HG02642 (cell line): Measurements from ENCODE around the gene DAGLB.
A peak's percentile ranks its signal among the peaks of the same experiment; 100 is the strongest.

Experiments used
- ATAC-seq: cut with Tn5 transposase; IDR thresholded peaks from one replicate; pipeline ENCODE4 v1.9.1; 2021; ENCODE audit warnings: mild to moderate bottlenecking; ENCODE audit not compliant: unreplicated experiment, poor library complexity

Gene DAGLB, protein sequence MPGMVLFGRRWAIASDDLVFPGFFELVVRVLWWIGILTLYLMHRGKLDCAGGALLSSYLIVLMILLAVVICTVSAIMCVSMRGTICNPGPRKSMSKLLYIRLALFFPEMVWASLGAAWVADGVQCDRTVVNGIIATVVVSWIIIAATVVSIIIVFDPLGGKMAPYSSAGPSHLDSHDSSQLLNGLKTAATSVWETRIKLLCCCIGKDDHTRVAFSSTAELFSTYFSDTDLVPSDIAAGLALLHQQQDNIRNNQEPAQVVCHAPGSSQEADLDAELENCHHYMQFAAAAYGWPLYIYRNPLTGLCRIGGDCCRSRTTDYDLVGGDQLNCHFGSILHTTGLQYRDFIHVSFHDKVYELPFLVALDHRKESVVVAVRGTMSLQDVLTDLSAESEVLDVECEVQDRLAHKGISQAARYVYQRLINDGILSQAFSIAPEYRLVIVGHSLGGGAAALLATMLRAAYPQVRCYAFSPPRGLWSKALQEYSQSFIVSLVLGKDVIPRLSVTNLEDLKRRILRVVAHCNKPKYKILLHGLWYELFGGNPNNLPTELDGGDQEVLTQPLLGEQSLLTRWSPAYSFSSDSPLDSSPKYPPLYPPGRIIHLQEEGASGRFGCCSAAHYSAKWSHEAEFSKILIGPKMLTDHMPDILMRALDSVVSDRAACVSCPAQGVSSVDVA

DNA sequence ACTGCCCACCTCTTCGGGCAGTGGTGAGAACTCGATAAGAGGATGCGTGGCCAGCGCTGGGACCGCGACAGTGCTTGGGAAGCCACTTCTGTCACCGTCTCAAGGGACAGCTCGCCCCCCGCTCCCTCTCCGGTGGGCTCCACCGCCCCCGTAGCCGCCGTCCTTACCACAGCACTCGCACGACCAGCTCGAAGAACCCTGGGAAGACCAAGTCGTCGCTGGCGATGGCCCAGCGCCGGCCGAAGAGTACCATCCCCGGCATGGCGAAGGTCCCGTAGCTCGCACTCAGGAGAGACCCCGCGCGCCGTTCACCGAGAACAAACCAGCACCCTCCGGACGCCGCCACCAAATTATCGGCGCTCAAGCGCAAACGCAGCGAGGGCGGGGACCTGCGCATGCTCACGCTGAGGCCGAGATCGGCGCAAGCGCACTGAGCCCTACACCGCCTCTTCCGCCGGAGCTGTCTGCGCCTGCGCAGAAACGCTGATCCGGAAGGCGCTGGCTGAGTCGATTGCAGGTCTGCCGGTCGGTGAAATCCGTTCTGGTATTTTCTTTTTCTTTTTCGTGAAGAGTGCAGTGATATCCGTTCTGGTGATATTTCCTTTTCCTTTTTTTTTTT is at the start of gene DAGLB:
Gene DAGLB, minus strand, starts transcription at position 374 of the 619 bp plus-strand sequence. Its CDS starts 112 bp downstream, at position 262.
- peak; percentile 87 for ATAC-seq

DNA sequence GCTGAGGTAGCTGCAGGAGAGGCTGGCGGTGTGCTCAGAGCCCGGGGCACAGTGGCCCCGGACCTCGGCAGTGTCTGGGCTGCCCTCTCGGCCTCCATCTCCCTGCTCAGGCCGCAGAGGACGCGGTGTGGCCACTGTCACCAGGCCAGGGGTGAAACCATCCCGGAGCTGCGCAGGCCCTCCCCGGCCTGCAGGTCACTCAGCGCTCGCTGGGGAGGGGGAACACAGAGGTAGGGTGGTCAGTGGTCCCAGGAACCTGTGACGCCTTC is 49.8 kb upstream of the DAGLB start:
- no peak for ATAC-seq

DNA sequence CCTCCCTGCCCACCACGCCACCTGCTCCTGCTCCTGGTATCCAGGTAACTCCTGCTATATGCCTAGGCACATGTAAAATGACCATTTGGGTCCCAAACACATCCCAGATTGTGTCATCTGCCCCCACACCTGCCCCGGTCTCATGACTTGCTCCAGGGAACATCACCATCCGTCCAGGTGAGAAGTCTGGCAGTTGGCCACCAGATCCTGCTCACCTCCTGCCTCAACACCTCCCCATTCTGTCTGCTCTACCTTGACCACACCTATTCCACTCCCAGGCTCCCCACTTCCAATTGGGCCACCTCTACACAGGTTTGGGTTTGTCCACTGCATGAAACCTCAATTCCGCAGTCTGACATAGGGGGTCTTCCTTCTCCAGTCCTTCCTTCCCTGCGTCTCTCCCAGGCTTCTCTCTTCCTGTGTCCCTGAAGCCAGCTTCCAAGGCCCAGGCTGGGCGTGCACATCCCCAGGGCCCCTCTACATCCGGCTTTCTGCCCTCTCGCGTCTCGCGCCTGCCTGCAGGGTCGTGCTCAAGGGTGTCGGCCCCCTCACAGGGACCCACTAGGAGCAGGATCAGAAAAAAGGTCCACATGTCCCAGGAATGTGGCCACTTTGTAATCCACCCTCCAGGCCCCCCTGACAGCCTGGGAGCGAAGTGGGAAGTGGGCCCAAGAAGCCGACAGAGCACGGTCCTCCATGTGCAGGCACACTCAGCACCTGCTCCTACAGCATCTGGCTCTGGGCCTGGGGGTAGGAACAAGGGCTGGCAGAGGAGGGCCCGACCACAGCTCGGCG is 49.3 kb upstream of the DAGLB start:
- ATAC-seq: no peak

DNA sequence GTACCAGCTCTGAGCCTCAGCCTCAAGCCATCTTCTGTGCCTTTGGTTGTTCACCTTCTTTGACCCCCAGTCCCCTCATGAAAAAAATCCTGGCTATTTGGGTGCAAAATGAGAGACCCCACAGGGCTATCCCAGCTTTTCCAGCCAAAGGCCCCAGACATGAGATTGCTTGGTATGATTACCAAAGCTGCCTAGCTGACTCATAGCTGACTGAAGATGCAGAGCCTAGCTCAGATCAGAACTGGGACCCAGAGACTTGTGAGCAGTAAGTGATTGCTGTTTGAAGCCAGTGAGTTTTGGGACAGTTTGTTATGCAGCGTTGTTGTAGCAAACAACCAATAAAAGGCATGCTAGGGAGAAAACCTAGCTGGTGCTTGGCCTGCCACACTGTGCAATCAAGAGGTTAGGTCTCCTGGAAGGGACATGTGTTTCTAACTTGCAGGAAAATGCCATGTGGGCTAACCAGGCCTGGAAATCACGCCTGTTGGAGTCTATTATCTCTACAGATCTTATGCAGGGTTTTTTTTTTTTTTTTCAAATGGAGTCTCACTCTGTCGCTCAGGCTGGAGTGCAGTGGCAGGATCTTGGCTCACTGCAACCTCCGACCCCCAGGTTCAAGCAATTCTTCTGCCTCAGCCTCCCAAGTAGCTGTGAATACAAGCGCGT is 48.0 kb upstream of the DAGLB start:
- no peak for ATAC-seq

DNA sequence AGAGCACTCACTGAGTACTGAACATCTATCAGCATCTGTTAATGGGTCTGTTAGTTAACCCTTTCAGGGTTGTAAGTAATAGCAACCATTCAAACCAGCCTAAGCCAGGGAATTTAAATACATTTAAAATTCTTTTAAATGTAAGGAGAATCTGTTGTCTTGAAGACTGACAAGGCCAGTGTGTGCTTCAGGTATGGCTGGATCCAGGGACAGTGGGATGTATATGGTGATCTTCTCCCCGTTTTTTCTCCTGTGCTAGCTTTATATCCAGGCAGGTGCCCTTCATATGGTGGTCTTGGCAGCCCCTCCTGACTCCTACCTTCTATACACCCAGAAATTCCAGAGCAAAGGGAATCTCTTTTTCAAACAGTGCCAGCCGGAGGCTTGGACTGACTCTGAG is 46.6 kb upstream of the DAGLB start:
- ATAC-seq: no peak

DNA sequence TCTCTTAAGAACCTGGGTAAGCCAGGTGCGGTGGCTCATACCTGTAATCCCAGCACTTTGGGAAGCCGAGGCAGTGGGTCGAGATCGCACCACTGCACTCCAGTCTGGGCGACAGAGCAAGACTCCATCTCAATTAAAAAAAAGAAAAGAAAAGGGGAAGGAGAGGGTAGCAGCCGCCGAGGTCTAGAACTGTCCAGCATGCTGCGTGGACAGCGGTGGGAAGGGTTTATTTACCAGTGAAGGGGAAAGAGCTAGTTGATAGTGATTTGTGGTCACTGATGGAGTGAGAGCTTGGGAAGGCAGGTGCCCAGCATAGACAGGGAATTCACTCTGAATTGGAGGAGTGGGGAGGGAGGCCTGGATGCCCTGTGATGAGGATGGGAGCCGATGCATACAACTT is 43.4 kb upstream of the DAGLB start:
- no peak for ATAC-seq

DNA sequence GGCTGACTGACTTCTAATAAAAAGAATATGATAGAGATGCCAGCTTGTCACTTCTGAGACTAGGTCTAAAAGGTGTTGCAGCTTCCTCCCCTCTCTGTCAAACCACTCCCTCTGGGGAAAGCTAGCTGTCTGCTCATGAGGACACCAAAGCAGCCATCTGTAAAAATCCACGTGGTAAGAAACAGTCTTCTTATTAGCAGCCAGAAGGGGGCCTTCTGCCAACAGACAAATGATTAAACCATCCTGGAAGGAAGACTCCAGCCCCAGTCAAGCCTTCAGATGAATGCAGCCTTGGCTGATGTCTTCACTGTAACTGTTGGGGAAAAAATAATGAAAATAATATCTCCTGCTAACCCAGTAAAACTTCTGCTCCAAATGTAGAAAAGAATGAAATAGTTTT is 41.9 kb upstream of the DAGLB start:
- ATAC-seq: no peak

DNA sequence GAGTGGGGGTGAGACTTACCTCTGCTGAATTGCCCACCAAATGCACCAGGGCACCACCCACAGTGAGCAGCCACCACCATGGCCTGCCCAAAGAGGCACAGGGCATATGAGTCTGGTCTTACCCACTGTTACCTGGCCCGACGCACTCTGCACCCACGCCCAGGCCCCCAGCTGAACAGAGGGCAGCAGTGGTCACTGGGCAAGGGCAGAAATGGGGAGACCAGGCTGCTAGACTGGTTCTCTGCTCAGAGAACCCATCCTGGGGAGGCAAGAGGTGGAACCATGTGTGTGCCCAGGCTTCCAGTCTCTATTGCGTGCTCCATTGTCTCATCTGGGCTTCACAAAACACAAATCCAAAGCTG is 39.4 kb upstream of the DAGLB start:
- no peak for ATAC-seq

DNA sequence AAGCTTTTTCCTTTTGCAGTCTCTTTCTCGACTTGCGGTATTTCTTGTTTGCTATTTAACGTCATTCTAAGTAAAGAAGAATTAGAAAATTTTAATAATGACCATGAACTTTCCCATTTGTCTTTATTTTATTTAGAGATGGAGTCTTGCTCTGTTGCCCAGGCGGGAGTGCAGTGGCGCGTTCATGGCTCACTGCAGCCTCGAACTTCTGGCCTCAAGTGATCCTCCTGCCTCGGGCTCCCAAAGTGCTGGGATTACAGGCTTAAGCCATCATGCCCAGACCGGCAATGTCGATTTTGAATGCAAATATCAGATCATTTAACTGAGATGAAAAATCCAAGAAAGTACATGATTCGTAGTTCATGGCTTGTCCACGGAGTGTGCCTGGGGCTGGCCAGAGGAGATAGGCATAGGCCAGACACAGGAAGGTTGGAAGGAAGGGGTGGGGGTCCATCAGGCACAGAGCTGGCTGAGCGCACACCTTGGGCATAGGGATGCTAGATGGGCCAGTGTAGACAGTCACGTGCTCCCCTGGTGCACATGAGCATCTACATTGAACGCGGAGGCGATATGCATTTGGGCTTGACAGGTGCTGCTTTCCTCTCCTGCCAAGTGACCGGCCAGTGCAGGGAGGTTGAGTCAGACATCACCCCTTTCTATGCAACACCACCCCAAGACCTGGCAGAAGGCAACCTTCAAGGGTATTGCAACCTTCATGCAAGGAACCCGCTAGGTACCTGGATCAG is 38.9 kb upstream of the DAGLB start:
- no peak for ATAC-seq

DNA sequence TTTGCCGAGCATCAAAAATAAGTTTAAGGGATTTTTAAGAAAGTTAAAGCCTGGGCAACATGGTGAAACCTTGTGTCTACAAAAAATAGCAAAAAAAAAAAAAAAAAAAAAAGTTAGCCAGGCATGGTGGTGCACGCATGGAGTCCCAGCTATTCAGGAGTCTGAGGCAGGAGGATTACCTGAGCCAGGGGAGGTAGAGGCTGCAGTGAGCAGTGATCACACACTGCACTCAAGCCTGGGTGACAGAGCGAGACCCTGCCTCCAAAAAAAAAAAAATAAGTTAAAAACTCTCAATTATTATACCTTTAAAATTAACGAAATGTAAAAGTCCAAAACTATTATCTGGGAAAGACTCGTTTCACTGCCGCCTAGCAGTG is 35.0 kb upstream of the DAGLB start:
- no peak for ATAC-seq

DNA sequence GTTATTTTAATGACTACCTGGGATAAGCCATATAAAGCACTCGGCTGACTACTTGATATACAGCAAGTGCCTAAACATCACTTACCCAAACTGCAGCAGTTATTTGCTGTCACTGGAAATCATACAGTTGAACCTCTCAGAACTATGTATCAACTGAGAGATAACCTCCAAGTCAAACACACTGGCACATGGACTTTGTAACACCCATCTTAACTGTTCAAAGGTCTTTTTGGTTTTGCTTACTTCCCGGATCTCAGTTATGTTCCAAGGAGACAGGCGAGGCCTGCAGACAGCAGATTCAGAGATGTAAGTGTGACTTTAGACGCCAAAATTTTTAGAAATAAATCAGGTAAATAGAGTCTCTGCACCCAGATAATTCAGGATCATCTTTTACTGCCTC is 34.6 kb upstream of the DAGLB start:
- ATAC-seq: no peak

DNA sequence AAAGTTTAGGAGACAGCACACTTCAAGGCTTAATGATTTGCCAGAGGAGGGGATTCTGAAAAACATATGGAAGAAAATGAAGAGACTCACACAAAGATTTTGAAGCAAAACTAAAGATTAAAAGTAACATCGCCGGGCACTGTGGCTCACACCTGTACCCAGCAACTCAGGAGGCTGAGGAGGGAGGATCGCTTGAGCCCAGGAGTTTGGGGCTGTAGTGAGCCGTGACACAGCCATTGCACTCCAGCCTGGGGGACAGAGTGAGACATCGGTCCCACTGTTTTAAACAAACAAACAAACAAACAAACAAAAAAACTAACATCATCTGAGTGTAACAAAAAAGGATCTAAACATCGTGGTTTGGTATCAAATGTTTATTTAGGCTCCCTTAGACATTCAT is 33.7 kb upstream of the DAGLB start:
- no peak for ATAC-seq

DNA sequence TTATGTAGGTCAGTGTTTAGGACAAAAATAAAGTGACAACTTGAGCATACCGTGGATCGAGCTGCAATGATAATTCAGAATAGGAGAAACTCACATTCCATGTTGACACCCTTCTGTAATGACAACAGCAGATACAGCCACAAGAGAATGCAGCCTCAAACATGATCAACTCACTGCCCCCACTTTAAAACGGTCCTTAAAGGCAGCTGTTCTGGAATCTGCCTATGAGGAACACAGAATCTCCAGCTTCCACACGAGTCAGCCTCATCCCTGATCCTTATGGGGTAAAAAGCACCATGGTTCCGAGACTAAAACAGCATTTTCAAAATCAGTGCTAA is 32.5 kb upstream of the DAGLB start:
- no peak for ATAC-seq

DNA sequence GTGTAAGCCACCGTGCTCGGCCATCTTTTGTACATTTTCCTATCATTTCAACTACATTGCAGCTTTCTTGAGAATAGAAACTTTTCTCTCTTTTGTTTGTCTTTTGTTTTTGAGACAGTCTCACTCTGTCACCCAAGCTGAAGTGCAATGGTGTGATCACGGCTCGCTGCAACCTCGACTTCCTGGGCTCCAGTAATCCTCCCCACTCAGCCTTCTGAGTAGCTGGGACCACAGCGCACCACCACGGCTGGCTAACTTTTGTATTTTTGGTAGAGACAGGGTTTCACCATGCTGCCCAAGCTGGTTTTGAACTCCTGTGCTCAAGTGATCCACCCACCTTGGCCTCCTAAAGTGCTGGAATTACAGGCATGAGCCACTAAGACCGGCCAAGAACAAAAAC is 31.3 kb upstream of the DAGLB start:
- no peak for ATAC-seq

DNA sequence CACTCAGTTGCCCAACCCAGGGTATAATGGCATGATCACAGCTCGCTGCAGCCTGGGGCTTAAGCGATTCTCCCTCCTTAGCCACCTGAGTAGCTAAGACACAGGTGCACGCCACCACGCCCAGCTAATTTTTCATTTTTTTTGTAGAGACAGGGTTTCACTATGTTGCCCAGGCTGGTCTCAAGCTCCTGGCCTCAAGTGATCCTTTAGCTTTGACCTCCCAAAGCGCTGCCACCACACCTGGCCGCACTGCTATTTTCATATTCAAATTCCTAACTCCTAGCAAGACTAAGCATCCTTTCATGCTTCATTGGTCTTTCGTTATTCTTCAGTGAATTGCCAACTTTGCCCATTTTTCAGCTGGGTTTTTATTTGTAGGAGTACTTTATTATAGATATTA is 30.4 kb upstream of the DAGLB start:
- ATAC-seq: no peak

DNA sequence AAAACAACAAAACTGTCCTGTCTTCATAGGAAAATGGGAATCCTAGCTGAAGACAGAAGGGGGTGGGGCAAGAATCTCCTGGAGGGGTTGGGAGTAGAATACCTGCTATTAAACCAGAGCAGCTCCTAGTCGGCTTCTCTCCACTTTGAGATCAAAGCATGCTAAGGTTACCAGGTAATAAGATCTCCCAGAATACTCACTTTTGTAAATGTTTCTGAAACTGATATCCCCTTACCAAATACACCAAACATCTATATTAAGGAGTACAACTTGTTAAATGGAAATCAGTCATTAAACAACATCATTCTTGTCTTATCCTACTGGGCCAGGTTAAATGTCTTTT is 29.5 kb upstream of the DAGLB start:
- ATAC-seq: no peak

DNA sequence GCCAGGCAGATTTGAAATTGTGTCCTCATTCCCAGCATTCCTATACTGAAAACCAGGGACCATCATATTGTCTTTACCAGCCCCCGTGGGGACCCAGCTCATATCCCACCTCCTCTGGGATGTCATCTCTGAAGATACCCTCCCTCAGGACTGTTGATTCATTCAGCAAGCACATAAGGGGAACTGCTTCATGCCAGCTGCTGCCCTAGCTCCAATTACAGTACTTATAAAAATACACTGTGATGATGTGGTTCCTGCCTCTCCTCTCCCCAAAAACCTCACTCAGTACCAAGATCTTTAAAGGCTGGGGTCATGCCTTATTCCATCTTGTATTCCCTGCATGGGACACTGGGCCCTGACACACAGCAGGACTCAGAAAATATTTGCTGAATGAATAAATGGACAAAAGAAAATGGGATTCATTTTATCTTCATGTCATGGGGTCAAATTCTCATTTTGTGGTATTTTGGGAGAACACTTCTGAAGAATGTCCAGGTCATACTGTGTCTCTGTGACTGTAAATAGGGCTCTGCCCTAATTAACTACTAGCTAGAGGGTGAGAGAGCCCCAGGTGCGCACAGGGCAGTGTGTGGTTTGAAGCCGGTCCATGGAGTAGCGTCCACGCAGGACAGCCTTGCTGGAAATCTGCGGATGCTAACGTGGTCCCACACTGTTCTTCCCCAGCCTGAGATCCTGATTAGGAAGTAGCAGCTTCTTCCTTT is 29.0 kb upstream of the DAGLB start:
- no peak for ATAC-seq

DNA sequence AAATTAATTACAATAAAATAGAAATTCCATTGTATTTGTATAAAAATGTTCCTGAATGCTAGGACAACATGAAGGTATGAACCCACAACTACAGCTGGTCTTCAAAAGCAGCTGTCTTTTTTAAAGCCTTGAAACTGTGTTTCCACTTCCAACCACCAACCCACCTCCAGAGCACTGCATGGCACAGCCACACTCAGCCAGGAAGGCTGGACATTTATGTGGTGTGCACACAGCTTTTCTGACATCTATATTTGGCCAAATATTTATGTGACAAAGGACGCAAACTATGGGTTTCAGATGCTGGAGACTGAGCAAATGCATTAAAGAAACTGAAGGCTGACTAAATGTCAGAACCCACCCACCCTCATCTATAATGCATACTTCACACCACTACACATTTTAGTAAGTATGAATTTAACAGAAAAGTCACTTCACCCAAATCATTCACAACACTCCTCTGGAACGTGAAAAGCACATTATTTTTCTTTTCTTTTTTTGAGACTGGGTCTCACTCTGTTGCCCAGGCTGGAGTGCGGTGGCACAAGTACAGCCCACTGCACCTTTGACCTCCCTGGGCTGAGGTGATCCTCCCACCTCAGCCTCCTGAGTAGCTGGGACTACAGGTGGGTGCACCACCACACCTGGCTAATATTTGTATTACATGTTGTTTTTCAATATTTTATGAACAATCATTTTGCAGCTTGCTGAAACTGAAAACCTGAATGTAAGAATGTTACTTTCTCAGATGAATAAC is 27.9 kb upstream of the DAGLB start:
- ATAC-seq: no peak

DNA sequence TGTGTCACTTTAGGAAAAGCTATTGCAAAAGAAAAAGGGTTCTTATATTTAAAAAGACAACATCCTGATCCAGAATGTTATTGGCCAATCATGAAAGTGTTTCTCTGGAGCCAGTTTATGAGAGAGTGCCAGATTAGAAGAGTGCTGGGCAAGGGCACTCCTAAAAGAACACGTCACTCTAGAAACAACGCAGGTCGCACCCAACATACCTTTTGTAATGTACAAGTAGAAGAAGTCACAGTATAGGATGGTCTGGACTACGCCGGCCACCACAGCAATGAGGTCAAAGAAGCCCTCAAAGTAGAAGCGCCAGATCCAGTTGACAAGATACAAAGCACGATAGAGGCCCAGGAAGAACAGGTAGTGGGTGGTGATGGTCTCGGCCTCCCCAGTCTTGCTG is 18.1 kb upstream of the DAGLB start:
- no peak for ATAC-seq
